ENCODE data around the gene PPM1L.

Gene PPM1L

DNA sequence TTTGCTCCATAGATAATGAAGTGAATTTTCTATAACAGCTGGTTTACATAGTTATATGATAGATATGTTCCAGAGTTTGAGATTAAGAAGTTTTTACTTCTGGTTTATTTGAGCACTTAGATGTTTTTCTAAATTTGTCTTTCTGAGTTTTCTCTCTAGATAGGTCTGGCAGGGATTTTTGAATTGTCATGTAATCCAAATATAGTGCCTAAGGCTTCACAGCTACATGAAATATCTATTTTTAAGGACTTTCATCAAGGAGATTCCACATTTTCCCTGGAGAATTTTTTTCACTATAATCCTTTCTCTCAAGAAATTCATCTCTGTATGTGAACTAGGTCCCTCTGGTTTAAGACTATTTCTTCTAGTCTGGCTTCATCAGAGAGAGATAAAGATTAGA is 12.0 kb downstream of the PPM1L start:
- DNase-seq = no peak

DNA sequence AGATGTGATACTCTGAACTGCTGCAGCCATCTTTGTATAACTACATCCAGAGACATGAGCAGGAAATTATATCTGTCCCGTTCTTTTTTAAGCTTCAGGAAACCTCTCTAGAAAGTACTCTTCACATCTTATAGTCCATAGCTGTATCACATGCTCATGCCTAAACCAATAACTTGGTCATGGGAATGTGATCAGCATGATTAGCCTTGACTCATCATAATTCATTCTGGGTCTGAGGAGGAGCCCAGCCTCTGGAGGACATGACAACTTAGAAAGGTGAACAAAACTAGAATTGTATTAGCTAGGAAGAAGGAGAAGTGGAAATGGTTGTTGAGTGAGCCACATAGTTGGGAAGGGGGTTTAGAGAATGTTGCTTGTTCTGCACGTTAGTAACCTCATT is 12.9 kb downstream of the PPM1L start:
- DNase-seq = no peak

DNA sequence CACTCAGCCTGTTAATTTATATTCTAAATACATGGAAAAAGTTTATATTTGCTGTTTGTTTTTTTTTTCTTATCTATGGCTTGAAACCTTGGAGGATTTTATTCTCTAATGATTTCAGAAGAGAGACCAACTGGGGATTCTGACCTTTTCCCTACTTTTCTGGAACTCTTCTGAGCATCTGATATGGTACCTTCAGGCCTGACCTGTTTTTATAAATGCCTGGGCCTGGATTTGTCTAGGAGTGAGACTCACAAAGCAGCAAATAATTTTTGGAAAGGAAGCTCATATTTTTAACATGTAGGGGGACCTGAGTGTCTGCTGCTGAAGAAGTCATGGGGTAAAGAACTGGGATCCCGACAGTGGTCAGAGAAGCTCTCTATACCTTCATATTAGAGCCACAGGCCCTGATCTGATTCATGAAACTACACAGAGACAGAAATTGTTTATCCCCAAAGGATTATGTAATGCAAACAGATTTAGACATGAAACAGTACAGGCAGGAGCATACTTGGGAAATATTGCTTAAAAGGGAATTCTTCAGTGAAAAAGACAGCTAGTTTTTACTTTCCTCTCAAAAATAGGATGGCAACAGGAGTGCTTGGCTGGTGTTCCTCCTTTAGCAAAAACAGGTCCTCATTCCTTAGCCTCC is 15.9 kb downstream of the PPM1L start:
- DNase-seq = no peak

DNA sequence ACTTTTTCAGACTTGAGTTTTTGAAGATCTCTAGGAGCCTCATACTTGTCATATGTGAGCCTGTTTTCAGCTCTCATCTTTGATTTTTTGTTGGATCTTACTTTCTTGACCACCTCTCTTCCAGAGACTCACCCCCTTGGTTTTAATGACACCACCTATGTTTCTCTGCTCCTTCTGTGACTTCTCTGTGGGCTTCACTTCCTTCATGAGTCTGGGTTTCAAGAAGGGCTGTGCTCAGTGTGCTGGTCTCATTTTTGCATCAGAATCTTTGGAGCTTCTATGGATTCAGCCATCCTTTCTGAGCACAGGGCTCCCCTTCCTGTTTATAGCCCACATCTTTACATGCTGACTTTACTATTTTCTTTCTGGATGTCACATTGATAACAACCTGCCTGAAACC is 17.7 kb downstream of the PPM1L start:
- DNase-seq = no peak

DNA sequence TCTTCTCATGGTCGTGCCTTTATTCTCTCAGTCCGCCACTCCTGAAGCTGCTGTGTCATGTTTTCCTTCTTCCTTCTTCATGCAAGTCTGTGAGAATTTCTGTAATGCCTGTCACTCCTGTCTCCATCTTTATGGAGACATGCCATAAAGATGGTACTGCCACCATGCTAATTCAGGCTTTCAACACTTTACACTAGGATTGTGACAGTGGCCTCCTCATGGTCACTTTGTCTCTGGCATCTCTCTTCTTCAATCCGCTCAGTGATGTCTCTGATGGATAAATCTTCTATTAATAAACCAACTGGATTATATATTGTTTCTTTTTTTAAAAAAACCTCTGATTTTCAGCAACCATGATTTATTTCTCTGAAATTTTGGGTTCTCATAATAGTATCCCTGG is 18.1 kb downstream of the PPM1L start:
- DNase-seq = no peak

GRCh38 chr3:160778480-160778879 is 22.4 kb downstream of the PPM1L start:
- DNase-seq = no peak

GRCh38 chr3:160779040-160779439 is 23.0 kb downstream of the PPM1L start:
- DNase-seq = no peak

- peak; percentile 38 for DNase-seq
Measured at GRCh38 chr3:160780245-160780644, 24.2 kb downstream of the PPM1L start.

GRCh38 chr3:160781402-160781801 is 25.4 kb downstream of the PPM1L start:
- no peak for DNase-seq

DNA sequence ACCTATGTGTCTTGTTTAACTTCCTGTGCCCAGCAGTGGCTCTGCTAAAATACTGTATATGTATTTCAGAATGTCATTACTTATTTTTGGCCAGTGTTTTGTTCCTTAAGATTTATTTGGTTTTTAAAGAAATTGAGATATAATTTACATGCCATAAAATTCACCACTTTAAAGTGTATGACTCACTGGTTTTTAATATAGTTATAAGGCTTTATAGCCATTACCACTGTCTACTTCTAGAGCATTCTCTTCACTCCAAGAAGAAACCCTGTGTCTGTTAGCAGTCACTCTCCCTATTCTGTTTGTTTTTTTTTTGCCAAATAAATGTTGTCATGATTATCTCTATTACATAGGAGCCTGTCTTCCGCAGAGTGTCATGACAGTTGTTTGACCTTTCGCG is 25.8 kb downstream of the PPM1L start:
- no peak for DNase-seq

- DNase-seq = no peak
Measured at GRCh38 chr3:160784853-160785252, 28.8 kb downstream of the PPM1L start.

DNA sequence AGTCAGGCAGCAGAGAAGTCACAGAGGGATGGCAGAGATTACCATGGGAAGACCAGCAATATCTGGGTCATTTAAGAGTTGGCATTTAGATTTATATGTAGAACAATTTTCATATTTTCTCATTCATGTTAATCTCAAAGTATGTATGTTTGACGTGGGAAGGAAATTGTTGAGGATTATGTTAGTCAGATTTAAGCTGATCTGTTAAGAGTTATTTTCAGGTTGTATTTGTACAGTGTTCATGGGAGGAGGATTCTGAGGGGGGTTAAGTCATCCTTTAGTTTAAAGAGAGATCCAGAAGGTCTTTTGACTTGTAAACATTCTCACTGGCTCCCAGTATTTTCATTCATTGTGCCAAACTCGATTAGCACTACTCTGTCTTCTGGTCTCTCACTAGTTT is 34.7 kb downstream of the PPM1L start:
- no peak for DNase-seq

DNA sequence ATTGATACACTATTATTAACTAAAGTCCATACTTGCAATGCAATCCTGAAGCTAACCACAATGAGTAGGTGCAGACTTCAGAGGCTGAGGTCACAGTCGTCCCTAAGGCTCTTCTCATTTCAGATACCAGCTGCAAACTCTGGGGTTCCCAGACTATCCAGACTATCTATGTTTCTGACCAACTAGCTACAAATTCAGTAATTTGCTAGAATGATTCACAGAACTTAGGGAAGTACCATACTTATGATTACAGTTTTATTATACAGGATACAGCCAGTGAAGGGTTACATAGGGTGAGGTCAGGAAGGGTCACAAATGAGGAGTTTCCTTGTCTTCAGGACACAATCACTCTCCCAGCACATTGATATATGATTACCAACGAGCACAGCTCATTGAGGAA is 36.5 kb downstream of the PPM1L start:
- DNase-seq = no peak

- DNase-seq = no peak
Measured at GRCh38 chr3:160793722-160794252, 37.8 kb downstream of the PPM1L start.

- no peak for DNase-seq
Measured at GRCh38 chr3:160796089-160796812, 40.2 kb downstream of the PPM1L start.

DNA sequence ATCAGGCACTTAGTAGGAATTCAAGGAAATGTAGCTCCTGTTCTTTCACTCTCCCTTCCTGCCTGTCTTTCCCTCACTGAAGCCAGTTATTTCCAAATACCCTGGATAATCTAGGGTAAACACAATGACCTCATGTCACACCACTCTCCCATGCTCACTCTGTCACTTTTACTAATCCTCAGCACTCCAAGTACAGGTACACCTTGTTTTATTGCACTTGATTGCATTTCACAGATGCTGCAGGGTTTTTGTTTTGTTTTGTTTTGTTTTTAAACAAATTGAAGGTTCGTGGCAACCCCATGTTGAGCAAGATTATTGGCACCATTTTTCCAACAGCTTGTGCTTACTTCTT is 40.8 kb downstream of the PPM1L start:
- no peak for DNase-seq

DNA sequence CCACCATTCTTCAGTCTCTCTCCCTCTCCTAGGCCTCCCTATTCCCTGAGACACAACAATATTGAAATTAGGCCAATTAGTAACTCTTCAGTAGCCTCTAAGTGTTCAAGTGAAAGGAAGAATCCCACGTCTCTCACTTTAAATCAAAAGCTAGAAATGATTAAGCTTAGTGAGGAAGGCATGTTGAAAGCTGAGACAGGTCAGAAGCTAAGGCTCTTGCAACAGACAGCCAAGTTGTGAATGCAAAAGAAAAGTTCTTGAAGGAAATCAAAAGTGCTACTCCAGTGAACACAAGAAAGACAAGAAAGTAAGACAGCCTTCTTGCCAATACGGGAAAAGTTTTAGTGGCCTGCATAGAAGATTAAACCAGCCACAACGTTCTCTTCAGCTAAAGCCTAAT is 41.3 kb downstream of the PPM1L start:
- DNase-seq = no peak

- DNase-seq = peak; percentile 96
Measured at GRCh38 chr3:160801386-160802118, 45.5 kb downstream of the PPM1L start.

- DNase-seq = no peak
Measured at GRCh38 chr3:160804762-160805161, 48.7 kb downstream of the PPM1L start.

DNA sequence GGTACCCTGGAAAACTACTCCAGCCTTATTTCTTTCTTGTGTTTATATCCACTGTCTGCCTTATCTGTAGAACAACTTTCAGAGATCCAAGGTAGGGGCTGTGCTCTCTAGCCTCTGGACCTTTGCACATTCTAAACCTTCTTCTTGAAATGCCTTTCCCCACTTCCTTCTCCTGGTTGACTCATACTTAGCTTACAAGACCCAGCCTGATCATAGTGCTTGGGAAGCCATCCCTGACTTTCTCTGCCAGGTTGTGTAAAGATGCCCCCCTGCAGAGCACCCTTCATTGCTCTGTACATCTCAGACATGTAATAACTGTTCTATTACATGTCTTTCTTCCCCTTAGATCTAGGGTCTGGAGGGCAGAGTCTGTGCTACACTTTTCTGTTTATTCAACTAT is 50.1 kb downstream of the PPM1L start:
- no peak for DNase-seq

GRCh38 chr3:160806686-160807085 is 50.7 kb downstream of the PPM1L start:
- DNase-seq = no peak

DNA sequence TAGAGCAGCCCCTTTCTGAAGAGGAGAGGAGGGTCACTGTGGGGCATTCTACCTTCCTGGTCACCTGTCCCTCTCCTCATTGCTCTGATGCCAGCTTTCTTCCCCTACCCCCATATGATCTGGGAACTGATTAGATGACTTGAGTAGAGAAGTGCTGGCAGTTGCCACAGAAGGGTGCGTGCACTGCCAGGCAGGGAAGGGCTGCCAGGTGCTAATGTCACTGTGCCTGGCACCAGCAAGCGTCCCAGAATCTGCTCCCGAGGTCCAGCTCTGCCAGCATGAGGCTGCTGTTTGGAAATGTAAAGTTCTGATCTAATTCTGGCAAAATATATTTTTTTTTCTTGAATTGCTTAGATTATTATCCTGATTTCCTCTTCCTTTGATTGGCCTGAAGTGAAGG is 52.8 kb downstream of the PPM1L start:
- DNase-seq = no peak

DNA sequence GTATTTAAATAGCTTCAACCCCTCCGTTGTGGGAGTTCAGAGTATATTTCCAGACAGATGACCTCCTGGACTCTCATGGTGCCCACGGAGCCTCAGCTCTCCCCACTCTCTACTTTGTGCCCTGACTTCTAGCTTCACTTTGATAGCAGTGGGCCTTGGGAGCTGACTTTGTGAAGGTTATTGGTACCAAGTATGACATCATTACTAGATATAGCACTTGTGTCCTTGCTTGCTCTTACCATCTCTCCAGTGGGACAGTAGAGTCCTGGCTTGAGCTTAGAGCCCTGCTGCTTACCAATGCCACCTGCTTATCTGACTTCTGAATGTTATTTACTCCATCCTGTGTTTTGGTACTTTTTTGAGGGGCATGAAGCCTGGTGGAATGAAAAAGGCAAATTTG is 53.4 kb downstream of the PPM1L start:
- no peak for DNase-seq
